Activated T-helper 1 cell treated with Interleukin-2 at 50 U/mL for 16 hours (primary cell): ENCODE data around the gene MRPS9.

ENCODE experiments used
- DNase-seq: peaks from one replicate; pipeline ENCODE4 v3.0.0-alpha.2; 2020; ENCODE audit warnings: low read depth

The MRPS9 gene

GRCh38 chr2:105078906-105079495, 41.1 kb downstream of the MRPS9 start:
- no peak for DNase-seq

GRCh38 chr2:105080461-105080860, 42.6 kb downstream of the MRPS9 start:
- no peak for DNase-seq

DNA sequence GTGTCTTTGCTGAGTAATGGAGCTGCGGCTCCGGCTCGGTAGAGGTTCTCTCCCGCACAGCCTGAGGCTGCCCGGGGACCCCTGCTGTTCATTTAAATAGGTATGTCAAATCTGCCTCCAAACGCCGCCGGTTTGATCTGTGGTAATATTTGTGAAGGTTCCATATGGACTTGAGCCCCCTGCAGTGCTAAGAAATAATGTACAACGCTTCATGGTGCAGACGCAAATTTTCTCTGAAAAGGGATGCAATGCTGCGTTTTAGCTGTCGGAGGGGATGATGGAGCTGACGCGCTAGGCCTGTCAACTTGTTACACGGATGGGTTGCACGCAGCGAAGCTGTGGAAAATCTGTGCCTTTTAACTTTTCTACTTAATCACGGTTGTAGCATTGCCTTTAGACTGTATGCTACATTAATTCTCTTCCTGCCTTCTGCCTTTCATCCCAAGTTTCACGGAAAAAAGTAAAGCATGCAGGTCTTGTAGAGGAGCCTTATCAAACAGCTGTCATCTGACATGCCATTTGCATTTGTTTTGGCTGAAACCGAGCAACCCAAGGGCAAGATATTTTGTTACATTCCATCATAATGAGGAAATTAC, 43.2 kb downstream of the MRPS9 start:
- DNase-seq = no peak

DNA sequence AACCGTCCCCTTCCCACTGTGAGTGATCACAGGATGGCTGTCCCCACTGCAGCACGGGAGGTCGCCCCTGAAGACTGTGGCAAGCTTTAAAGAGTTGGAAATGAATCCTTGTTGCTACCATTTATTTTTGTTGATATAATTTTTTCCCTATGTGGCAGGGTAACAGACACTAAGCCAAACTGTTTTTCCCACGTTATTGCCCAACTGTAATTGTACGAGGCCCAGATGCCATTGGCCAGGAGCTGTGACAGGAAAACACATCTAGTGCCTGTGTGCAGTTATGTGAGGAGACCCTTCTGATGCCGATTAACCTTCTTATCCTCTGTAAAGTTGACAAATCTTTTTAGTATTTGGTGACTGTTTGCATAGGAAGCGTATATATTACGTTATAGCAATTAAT, 44.2 kb downstream of the MRPS9 start:
- no peak for DNase-seq

GRCh38 chr2:105085525-105085924, 47.7 kb downstream of the MRPS9 start:
- no peak for DNase-seq

- no peak for DNase-seq
These were observed 49.4 kb downstream of the MRPS9 start for GRCh38 chr2:105087273-105087672.

DNA sequence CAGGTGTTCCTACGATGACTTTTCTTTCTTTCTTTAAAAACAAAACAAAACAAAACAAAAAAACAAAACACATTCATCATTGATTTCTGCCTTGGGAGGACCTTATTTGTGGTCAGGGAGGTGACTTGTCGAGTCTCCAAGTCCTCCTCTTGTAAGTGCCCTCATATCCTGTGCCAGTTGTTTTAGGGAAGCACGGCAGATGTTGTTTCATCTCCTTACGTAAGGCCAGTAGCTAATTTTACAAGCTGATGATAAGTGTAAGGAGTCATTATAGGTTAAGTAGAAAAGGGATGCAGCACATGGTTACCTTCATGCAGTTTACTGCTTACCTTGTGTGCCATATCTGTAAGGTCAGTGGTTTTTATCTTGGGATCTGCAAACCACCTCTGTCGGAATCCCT, 52.2 kb downstream of the MRPS9 start:
- DNase-seq = no peak

GRCh38 chr2:105092797-105093196, 54.9 kb downstream of the MRPS9 start:
- DNase-seq = no peak

GRCh38 chr2:105099153-105099552, 61.3 kb downstream of the MRPS9 start:
- DNase-seq = no peak

GRCh38 chr2:105100046-105100840, 62.4 kb downstream of the MRPS9 start:
- no peak for DNase-seq

- no peak for DNase-seq
These were observed 64.1 kb downstream of the MRPS9 start for GRCh38 chr2:105102001-105102400.

DNA sequence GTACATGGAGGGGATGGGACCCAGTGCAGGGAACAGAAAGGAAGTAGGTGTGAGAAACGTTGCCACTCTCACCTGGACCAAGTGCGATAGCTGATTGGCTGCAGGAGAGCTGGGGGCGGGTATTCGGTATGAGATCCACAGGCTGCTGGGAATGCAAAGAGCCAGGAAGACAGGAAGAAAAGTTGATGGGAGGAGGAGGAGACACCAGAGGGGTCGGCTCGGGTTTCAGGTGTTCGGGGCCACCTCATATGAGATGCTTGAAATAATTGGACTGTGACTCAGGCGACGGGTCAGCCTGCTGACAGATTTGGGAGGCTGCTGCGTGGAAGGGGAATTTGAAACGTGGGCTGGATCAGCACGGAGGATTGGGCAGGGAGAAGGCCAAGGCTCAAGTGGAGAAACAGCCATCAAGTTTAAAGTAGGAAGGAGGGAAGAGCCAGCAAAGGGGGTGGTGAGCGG, 65.1 kb downstream of the MRPS9 start:
- DNase-seq = no peak

DNA sequence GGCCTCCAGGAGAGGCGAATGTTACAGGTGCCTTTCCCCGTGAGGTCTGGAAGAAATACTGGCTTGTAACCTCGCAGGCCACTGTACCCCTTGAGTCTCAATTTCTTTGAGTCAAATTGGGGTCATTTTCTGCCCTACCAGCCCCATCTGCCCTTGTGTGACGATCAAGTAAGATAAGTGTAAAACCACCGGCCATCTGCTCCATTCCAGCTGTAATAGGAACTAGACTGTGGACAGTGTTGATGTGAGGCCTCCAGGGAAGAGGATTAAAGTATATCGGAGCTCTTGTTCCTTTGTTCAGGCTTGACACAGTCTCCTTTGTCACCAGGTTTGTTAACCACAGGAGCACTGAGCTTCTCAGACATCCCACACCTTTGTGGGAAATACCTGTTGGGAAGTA, 65.6 kb downstream of the MRPS9 start:
- DNase-seq = no peak

DNA sequence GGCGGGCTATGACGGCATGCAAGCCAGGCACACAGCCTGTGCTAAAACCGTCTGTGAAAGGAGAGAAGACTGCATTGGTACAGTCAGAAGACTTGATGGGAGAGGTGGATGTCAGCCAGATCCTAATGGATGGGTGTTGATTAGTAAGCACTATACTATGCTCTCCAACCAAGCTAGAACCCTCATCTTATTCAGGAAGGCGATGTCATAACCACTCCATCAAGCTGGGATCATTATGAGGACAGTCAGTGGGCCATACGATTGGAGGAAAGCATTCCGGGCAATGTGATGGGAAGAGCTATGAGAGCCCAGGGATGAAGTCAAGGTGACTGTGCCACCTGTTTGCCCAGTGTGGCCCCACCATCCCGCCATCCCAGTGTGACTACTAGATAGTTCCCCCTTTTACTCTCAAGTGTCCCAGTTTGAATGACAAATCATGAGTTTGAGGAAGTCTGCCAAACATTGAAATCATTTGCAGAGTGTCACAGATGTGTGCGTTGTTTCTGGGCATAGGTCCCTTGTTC, 66.4 kb downstream of the MRPS9 start:
- DNase-seq = no peak

- DNase-seq = no peak
These were observed 72.5 kb downstream of the MRPS9 start for GRCh38 chr2:105110295-105110829.

GRCh38 chr2:105111365-105112150, 73.7 kb downstream of the MRPS9 start:
- no peak for DNase-seq

- no peak for DNase-seq
These were observed 74.5 kb downstream of the MRPS9 start for GRCh38 chr2:105112345-105112744.

DNA sequence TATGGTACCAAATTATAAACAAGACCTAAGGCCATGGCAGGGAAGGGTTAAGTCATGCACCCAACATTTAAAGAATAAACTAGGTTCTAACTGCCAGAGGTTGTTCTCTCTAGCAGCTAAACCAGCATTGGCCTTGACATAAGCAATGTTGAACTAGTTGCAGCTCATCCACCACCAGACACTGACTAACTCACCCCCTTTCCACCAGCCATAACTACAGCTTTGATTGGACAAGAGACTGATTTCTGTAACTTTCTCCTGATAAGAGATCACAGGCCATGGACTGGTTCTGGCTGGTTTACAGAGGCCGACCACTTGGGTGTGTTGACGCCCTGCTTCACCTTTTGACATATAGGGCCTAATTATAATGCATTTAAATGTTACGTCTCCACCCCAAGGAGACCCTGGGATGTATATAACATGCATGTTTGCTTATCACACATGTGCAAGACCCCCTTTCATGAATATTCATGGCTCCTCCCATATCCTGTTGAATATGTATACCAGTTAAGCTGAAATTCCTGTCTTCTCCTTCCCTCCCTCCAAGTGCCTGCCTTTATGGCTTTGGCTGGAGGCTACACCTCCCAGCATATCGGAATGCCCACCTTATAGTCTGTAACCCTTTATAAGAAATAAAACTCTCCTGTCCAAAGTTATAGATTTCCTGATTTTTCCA, 75.9 kb downstream of the MRPS9 start:
- DNase-seq = no peak

DNA sequence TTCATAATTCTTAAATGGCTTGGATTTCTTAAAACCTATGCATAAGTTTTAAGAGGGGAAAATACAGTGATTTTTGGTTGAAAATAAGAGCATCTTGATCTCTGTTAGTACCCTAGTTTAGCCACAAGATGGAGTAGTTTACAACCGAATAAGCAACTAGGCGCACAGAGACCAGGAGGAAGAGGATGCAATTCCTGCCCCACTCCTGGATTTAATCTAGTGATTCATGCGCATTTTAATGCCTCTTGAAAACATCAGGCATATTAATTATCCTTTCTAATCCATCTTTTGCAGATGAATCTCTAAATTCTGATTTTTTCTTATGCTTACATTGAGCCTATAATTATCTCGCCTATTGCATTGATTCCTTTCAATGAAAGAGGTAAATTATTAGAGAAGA, 76.7 kb downstream of the MRPS9 start:
- no peak for DNase-seq

- DNase-seq = no peak
These were observed 78.5 kb downstream of the MRPS9 start for GRCh38 chr2:105116348-105116747.

- DNase-seq = no peak
These were observed 79.7 kb downstream of the MRPS9 start for GRCh38 chr2:105117565-105117964.
